Measurements from ENCODE around the gene PRKAR1A.

- no peak for TF ChIP-seq CTCF (IDR thresholded peaks at IDR 0.05; ENCODE audit: low read depth, low read length, missing input control)
- TF ChIP-seq TAF1 (conservative IDR thresholded peaks at IDR 0.05), result no peak
- TF ChIP-seq REST (IDR thresholded peaks at IDR 0.05), result no peak
- TF ChIP-seq FOXA1 (IDR thresholded peaks at IDR 0.05), result no peak
- peak; percentile 16 for TF ChIP-seq SP1 (IDR thresholded peaks at IDR 0.05)
- TF ChIP-seq ATF3 (IDR thresholded peaks at IDR 0.05), result peak; percentile 63
Observed at GRCh38 chr17:68581863-68582645, 69.8 kb downstream of the PRKAR1A start.
